Dendritic cell treated with granulocyte-macrophage colony-stimulating factor and Interleukin-4, amounts not matched to agents 40 ng/mL and 50 ng/mL, for 4 days (primary cell): Measurements from ENCODE around the gene GNA12.

Experiments used
- H3K27ac Mint-ChIP-seq: one replicate; pipeline ENCODE4 v1.8.0; 2022; ENCODE audit warnings: mild to moderate bottlenecking, mixed read lengths
- H3K27me3 Mint-ChIP-seq: one replicate; pipeline ENCODE4 v1.8.0; 2022; ENCODE audit warnings: mild to moderate bottlenecking, mixed read lengths
- H3K36me3 Mint-ChIP-seq: one replicate; pipeline ENCODE4 v1.8.0; 2022; ENCODE audit warnings: low read depth, mixed read lengths
- H3K4me1 Mint-ChIP-seq: one replicate; pipeline ENCODE4 v1.8.0; 2022; ENCODE audit warnings: low read depth, mixed read lengths
- H3K4me3 Mint-ChIP-seq: one replicate; pipeline ENCODE4 v1.8.0; 2022; ENCODE audit warnings: mild to moderate bottlenecking, moderate library complexity, mixed read lengths
- H3K9me3 Mint-ChIP-seq: one replicate; pipeline ENCODE4 v1.8.0; 2022; ENCODE audit warnings: mixed read lengths
- intact Hi-C: fragments of 100-400 bp; cut with micrococcal nuclease; formaldehyde crosslinking; loops from one replicate; pipeline ENCODE4 v1.15.0; 2022

Gene GNA12

GRCh38 chr7:2716488-2716887 is 127.6 kb downstream of the GNA12 start:
- peak overlapping the region; percentile 64 for H3K27ac Mint-ChIP-seq
- intact Hi-C loops = no loop called here

GRCh38 chr7:2715341-2716231 is 128.5 kb downstream of the GNA12 start:
- H3K4me3 Mint-ChIP-seq = peak overlapping the region; percentile 11
- intact Hi-C loops = no loop called here

More at GRCh38 chr7:2716488-2716887, 127.6 kb downstream of the GNA12 start:
- no peaks in the 10 kb centered on the region for H3K9me3 Mint-ChIP-seq
- peak overlapping the region; percentile 50 for H3K4me3 Mint-ChIP-seq
- H3K4me1 Mint-ChIP-seq = peaks cover 77% of the 10 kb centered on the region
- peaks cover 64% of the 10 kb centered on the region for H3K36me3 Mint-ChIP-seq
- H3K27me3 Mint-ChIP-seq = peaks cover 49% of the 10 kb centered on the region

GRCh38 chr7:2714636-2715035 is 129.5 kb downstream of the GNA12 start:
- peaks cover 63% of the 10 kb centered on the region for H3K27me3 Mint-ChIP-seq
- no peak overlapping the region for H3K4me3 Mint-ChIP-seq
- no peak overlapping the region for H3K27ac Mint-ChIP-seq
- H3K4me1 Mint-ChIP-seq = peaks cover 86% of the 10 kb centered on the region
- peaks cover 56% of the 10 kb centered on the region for H3K36me3 Mint-ChIP-seq
- no peaks in the 10 kb centered on the region for H3K9me3 Mint-ChIP-seq
- intact Hi-C loops = no loop called here

More at GRCh38 chr7:2715341-2716231, 128.5 kb downstream of the GNA12 start:
- peaks cover 77% of the 10 kb centered on the region for H3K4me1 Mint-ChIP-seq
- peaks cover 64% of the 10 kb centered on the region for H3K36me3 Mint-ChIP-seq
- H3K27ac Mint-ChIP-seq = peak overlapping the region; percentile 64
- H3K9me3 Mint-ChIP-seq = no peaks in the 10 kb centered on the region
- peaks cover 56% of the 10 kb centered on the region for H3K27me3 Mint-ChIP-seq

GRCh38 chr7:2713978-2714377 is 130.1 kb downstream of the GNA12 start:
- Mint-ChIP-seq H3K27me3 (peaks cover 61% of the 10 kb centered on the region), H3K27ac (peak overlapping the region; percentile 63), H3K4me3 (no peak overlapping the region), H3K4me1 (peaks cover 88% of the 10 kb centered on the region), H3K9me3 (no peaks in the 10 kb centered on the region), H3K36me3 (peaks cover 51% of the 10 kb centered on the region)
- intact Hi-C loops = no loop called here

- peaks cover 46% of the 10 kb centered on the region for H3K36me3 Mint-ChIP-seq
- H3K4me3 Mint-ChIP-seq = no peak overlapping the region
- intact Hi-C loops = no loop called here
- H3K27me3 Mint-ChIP-seq = peaks cover 57% of the 10 kb centered on the region
- H3K9me3 Mint-ChIP-seq = no peaks in the 10 kb centered on the region
- peak overlapping the region; percentile 63 for H3K27ac Mint-ChIP-seq
- H3K4me1 Mint-ChIP-seq = peaks cover 82% of the 10 kb centered on the region
Measured at GRCh38 chr7:2713370-2713769, 130.7 kb downstream of the GNA12 start.

- peaks cover 49% of the 10 kb centered on the region for H3K27me3 Mint-ChIP-seq
- H3K4me1 Mint-ChIP-seq = peaks cover 69% of the 10 kb centered on the region
Measured at GRCh38 chr7:2711895-2712675, 132.0 kb downstream of the GNA12 start.

GRCh38 chr7:2710901-2711551 is 133.1 kb downstream of the GNA12 start:
- H3K4me3 Mint-ChIP-seq = no peak overlapping the region
- peak overlapping the region; percentile 25 for H3K27ac Mint-ChIP-seq
- intact Hi-C loops = no loop called here
- peaks cover 31% of the 10 kb centered on the region for H3K36me3 Mint-ChIP-seq
- H3K4me1 Mint-ChIP-seq = peaks cover 58% of the 10 kb centered on the region
- H3K27me3 Mint-ChIP-seq = peaks cover 41% of the 10 kb centered on the region
- no peaks in the 10 kb centered on the region for H3K9me3 Mint-ChIP-seq

More at GRCh38 chr7:2711895-2712675, 132.0 kb downstream of the GNA12 start:
- H3K4me3 Mint-ChIP-seq = no peak overlapping the region
- no peaks in the 10 kb centered on the region for H3K9me3 Mint-ChIP-seq
- intact Hi-C loops = no loop called here
- no peak overlapping the region for H3K27ac Mint-ChIP-seq
- peaks cover 40% of the 10 kb centered on the region for H3K36me3 Mint-ChIP-seq

GRCh38 chr7:2710286-2710655 is 133.8 kb downstream of the GNA12 start:
- peaks cover 51% of the 10 kb centered on the region for H3K4me1 Mint-ChIP-seq
- peaks cover 31% of the 10 kb centered on the region for H3K36me3 Mint-ChIP-seq
- peaks cover 43% of the 10 kb centered on the region for H3K27me3 Mint-ChIP-seq
- peak overlapping the region; percentile 60 for H3K27ac Mint-ChIP-seq
- no peaks in the 10 kb centered on the region for H3K9me3 Mint-ChIP-seq
- intact Hi-C loops = no loop called here
- H3K4me3 Mint-ChIP-seq = peak overlapping the region; percentile 69

- peaks cover 29% of the 10 kb centered on the region for H3K36me3 Mint-ChIP-seq
- H3K27me3 Mint-ChIP-seq = peaks cover 43% of the 10 kb centered on the region
- H3K27ac Mint-ChIP-seq = peak overlapping the region; percentile 60
- peaks cover 45% of the 10 kb centered on the region for H3K4me1 Mint-ChIP-seq
- no peaks in the 10 kb centered on the region for H3K9me3 Mint-ChIP-seq
- H3K4me3 Mint-ChIP-seq = peak overlapping the region; percentile 69
- intact Hi-C loops = no loop called here
Measured at GRCh38 chr7:2709553-2710285, 134.4 kb downstream of the GNA12 start.

- H3K9me3 Mint-ChIP-seq = no peaks in the 10 kb centered on the region
- intact Hi-C loops = no loop called here
- H3K27me3 Mint-ChIP-seq = peaks cover 39% of the 10 kb centered on the region
- no peak overlapping the region for H3K4me3 Mint-ChIP-seq
- H3K36me3 Mint-ChIP-seq = peaks cover 19% of the 10 kb centered on the region
- H3K27ac Mint-ChIP-seq = no peak overlapping the region
- H3K4me1 Mint-ChIP-seq = peaks cover 35% of the 10 kb centered on the region
Measured at GRCh38 chr7:2708547-2709310, 135.4 kb downstream of the GNA12 start.

- Mint-ChIP-seq H3K27me3 (peaks cover 37% of the 10 kb centered on the region), H3K9me3 (no peaks in the 10 kb centered on the region), H3K4me3 (no peak overlapping the region), H3K36me3 (peaks cover 15% of the 10 kb centered on the region), H3K4me1 (peaks cover 29% of the 10 kb centered on the region), H3K27ac (no peak overlapping the region)
- intact Hi-C loops = no loop called here
Measured at GRCh38 chr7:2708041-2708440, 136.1 kb downstream of the GNA12 start.

GRCh38 chr7:2707481-2707880 is 136.6 kb downstream of the GNA12 start:
- no peak overlapping the region for H3K27ac Mint-ChIP-seq
- H3K4me3 Mint-ChIP-seq = no peak overlapping the region
- H3K9me3 Mint-ChIP-seq = no peaks in the 10 kb centered on the region
- peaks cover 35% of the 10 kb centered on the region for H3K27me3 Mint-ChIP-seq
- intact Hi-C loops = no loop called here
- H3K36me3 Mint-ChIP-seq = peaks cover 14% of the 10 kb centered on the region
- peaks cover 26% of the 10 kb centered on the region for H3K4me1 Mint-ChIP-seq

GRCh38 chr7:2706685-2707126 is 137.4 kb downstream of the GNA12 start:
- intact Hi-C loops = no loop called here
- Mint-ChIP-seq H3K4me3 (no peak overlapping the region), H3K27ac (no peak overlapping the region), H3K9me3 (no peaks in the 10 kb centered on the region), H3K4me1 (peaks cover 27% of the 10 kb centered on the region), H3K27me3 (peaks cover 34% of the 10 kb centered on the region), H3K36me3 (peaks cover 7% of the 10 kb centered on the region)
